Kasumi-1 (cell line): ENCODE results near the gene FBXL5.
A peak's percentile ranks its signal among the peaks of the same experiment; 100 is the strongest.
"Not testable (repeated sequence)": the region's sequence is repeated elsewhere in the genome, so short reads cannot be mapped to it uniquely, and the experiment has no call there.

Source experiments
- DNase-seq, 2 experiments: peaks; one replicate each; lab custom pipeline; 2025; lab: John Stamatoyannopoulos, UW

Gene FBXL5

GRCh38 chr4:15652191-15652590 lies 3.0 kb downstream of the FBXL5 start:
- no peak for DNase-seq

GRCh38 chr4:15651676-15652075 lies 3.5 kb downstream of the FBXL5 start:
- no peak for DNase-seq

- peak; percentile 86 to 92 for DNase-seq
These were observed 5.1 kb downstream of the FBXL5 start for GRCh38 chr4:15649914-15650545.

GRCh38 chr4:15648600-15648999 lies 6.6 kb downstream of the FBXL5 start:
- no peak for DNase-seq

GRCh38 chr4:15638418-15638817 lies 16.7 kb downstream of the FBXL5 start:
- no peak for DNase-seq

GRCh38 chr4:15636818-15637217 lies 18.3 kb downstream of the FBXL5 start:
- DNase-seq, result no peak

GRCh38 chr4:15617407-15617806 lies 37.8 kb downstream of the FBXL5 start:
- DNase-seq, result not testable (repeated sequence)

- not testable (repeated sequence) for DNase-seq
These were observed 40.3 kb downstream of the FBXL5 start for GRCh38 chr4:15614891-15615290.

- DNase-seq, result no peak
These were observed 43.0 kb downstream of the FBXL5 start for GRCh38 chr4:15612136-15612535.

- no peak for DNase-seq
These were observed 44.3 kb downstream of the FBXL5 start for GRCh38 chr4:15610855-15611254.

- DNase-seq, result no peak
These were observed 49.6 kb downstream of the FBXL5 start for GRCh38 chr4:15605537-15605936.

GRCh38 chr4:15601862-15602261 lies 53.3 kb downstream of the FBXL5 start:
- no peak for DNase-seq

- DNase-seq, result no peak
These were observed 55.0 kb downstream of the FBXL5 start for GRCh38 chr4:15600176-15600575.

GRCh38 chr4:15598644-15599043 lies 56.5 kb downstream of the FBXL5 start:
- no peak for DNase-seq

- no peak for DNase-seq
These were observed 62.4 kb downstream of the FBXL5 start for GRCh38 chr4:15592799-15593198.

GRCh38 chr4:15587649-15588048 lies 67.5 kb downstream of the FBXL5 start:
- no peak for DNase-seq

GRCh38 chr4:15586066-15586465 lies 69.1 kb downstream of the FBXL5 start:
- no peak for DNase-seq

- no peak for DNase-seq
These were observed 69.8 kb downstream of the FBXL5 start for GRCh38 chr4:15585331-15585730.

- no peak for DNase-seq
These were observed 70.4 kb downstream of the FBXL5 start for GRCh38 chr4:15584785-15585184.

- DNase-seq, result no peak
These were observed 77.6 kb downstream of the FBXL5 start for GRCh38 chr4:15577508-15577907.

GRCh38 chr4:15575966-15576365 lies 79.2 kb downstream of the FBXL5 start:
- no peak for DNase-seq

- DNase-seq, result no peak
These were observed 85.4 kb downstream of the FBXL5 start for GRCh38 chr4:15569746-15570145.

- no peak for DNase-seq
These were observed 86.3 kb downstream of the FBXL5 start for GRCh38 chr4:15568821-15569220.

GRCh38 chr4:15563871-15564270 lies 91.3 kb downstream of the FBXL5 start:
- DNase-seq, result peak; percentile 39 to 42
